Endothelial cell (in vitro differentiated cells): ENCODE data around the gene RIN3. TPM values are rescaled to one million over a fixed set of nuclear protein-coding genes. Genes with fewer than 3 reads are reported as not detected.

Experiments
- DNase-seq: peaks from one replicate; pipeline ENCODE4 v3.0.0; 2021; ENCODE audit warnings: low spot score
- H3K27ac Mint-ChIP-seq: one replicate; pipeline ENCODE4 v1.8.0; 2021; ENCODE audit warnings: mixed read lengths, inconsistent platforms; ENCODE audit not compliant: unreplicated experiment
- H3K27me3 Mint-ChIP-seq: one replicate; pipeline ENCODE4 v1.8.0; 2021; ENCODE audit warnings: mild to moderate bottlenecking, moderate library complexity, mixed read lengths, inconsistent platforms; ENCODE audit not compliant: unreplicated experiment
- H3K36me3 Mint-ChIP-seq: one replicate; pipeline ENCODE4 v1.8.0; 2021; ENCODE audit warnings: mild to moderate bottlenecking, low read depth, mixed read lengths, inconsistent platforms; ENCODE audit not compliant: unreplicated experiment
- H3K4me1 Mint-ChIP-seq: one replicate; pipeline ENCODE4 v1.8.0; 2021; ENCODE audit warnings: mild to moderate bottlenecking, mixed read lengths, inconsistent platforms; ENCODE audit not compliant: unreplicated experiment
- H3K4me3 Mint-ChIP-seq: one replicate; pipeline ENCODE4 v1.8.0; 2021; ENCODE audit warnings: mild to moderate bottlenecking, mixed read lengths, inconsistent platforms; ENCODE audit not compliant: unreplicated experiment
- H3K9me3 Mint-ChIP-seq: one replicate; pipeline ENCODE4 v1.8.0; 2021; ENCODE audit warnings: mixed read lengths, inconsistent platforms; ENCODE audit not compliant: unreplicated experiment
- CTCF ChIP-seq: fragments of 200-600 bp; sonication (generic); IDR thresholded peaks from one replicate; pipeline ENCODE4 v1.5.0; 2021; ENCODE audit warnings: antibody characterized with exemption; ENCODE audit not compliant: unreplicated experiment
- total RNA-seq: library from RNA; stranded (reverse); fragmentation: NEBNext Ultra II Directional; extraction: Animal tissue kit (Norgen Biotek cat#: 25700); gene quantifications from one replicate; pipeline ENCODE4 v1.2.1, GENCODE V29; 2021; ENCODE audit not compliant: unreplicated experiment

RIN3 gene
- total RNA-seq, 1 donor from 2014 or later = 25.8 TPM

- no peak overlapping the region for H3K4me3 Mint-ChIP-seq
- TF ChIP-seq CTCF = no peak
- H3K36me3 Mint-ChIP-seq = peaks cover 4% of the 10 kb centered on the region
- no peak for DNase-seq
- no peaks in the 10 kb centered on the region for H3K27me3 Mint-ChIP-seq
- H3K4me1 Mint-ChIP-seq = peaks cover 8% of the 10 kb centered on the region
- H3K9me3 Mint-ChIP-seq = no peaks in the 10 kb centered on the region
- H3K27ac Mint-ChIP-seq = no peak overlapping the region
Measured at GRCh38 chr14:92540472-92541048, 27.0 kb downstream of the RIN3 start.

GRCh38 chr14:92542766-92543554, 29.4 kb downstream of the RIN3 start:
- Mint-ChIP-seq H3K4me3 (no peak overlapping the region), H3K36me3 (peaks cover 4% of the 10 kb centered on the region), H3K9me3 (no peaks in the 10 kb centered on the region), H3K27me3 (no peaks in the 10 kb centered on the region), H3K4me1 (peaks cover 8% of the 10 kb centered on the region), H3K27ac (no peak overlapping the region)
- DNase-seq = no peak
- no peak for TF ChIP-seq CTCF

GRCh38 chr14:92544051-92544720, 30.6 kb downstream of the RIN3 start:
- H3K27ac Mint-ChIP-seq = no peak overlapping the region
- no peaks in the 10 kb centered on the region for H3K9me3 Mint-ChIP-seq
- no peak for TF ChIP-seq CTCF
- H3K36me3 Mint-ChIP-seq = peaks cover 4% of the 10 kb centered on the region
- peaks cover 8% of the 10 kb centered on the region for H3K4me1 Mint-ChIP-seq
- no peak for DNase-seq
- H3K4me3 Mint-ChIP-seq = no peak overlapping the region
- no peaks in the 10 kb centered on the region for H3K27me3 Mint-ChIP-seq

- H3K4me3 Mint-ChIP-seq = no peak overlapping the region
- H3K4me1 Mint-ChIP-seq = peaks cover 3% of the 10 kb centered on the region
- TF ChIP-seq CTCF = no peak
- H3K36me3 Mint-ChIP-seq = no peaks in the 10 kb centered on the region
- no peak overlapping the region for H3K27ac Mint-ChIP-seq
- DNase-seq = no peak
- no peaks in the 10 kb centered on the region for H3K27me3 Mint-ChIP-seq
- H3K9me3 Mint-ChIP-seq = no peaks in the 10 kb centered on the region
Measured at GRCh38 chr14:92546347-92547053, 32.9 kb downstream of the RIN3 start.
